ENCODE results near the gene MMD.

Gene MMD

GRCh38 chr17:55458978-55459377 lies 37.3 kb upstream of the MMD start:
- intact Hi-C loops (cut with DNase I; ENCODE audit: low total_unique reads): no loop called here

GRCh38 chr17:55458287-55458900 lies 36.8 kb upstream of the MMD start:
- Histone ChIP-seq H3K36me3 (no peaks in the 10 kb centered on the region), H3K27me3 (peaks cover 0 to 2% of the 10 kb centered on the region in 2 donors), H3K27ac (no peak overlapping the region), H3K9me3 (no peaks in the 10 kb centered on the region), H3K4me1 (no peaks in the 10 kb centered on the region), H3K4me3 (no peak overlapping the region)
- intact Hi-C loops (cut with DNase I; ENCODE audit: low total_unique reads): no loop called here
- TF ChIP-seq CTCF (IDR thresholded peaks at IDR 0.05): no peak
- DNase-seq: no peak

More at GRCh38 chr17:55458978-55459377, 37.3 kb upstream of the MMD start:
- no peak overlapping the region for H3K27ac ChIP-seq
- no peak overlapping the region for H3K4me3 ChIP-seq
- H3K27me3 ChIP-seq: peaks cover 0 to 2% of the 10 kb centered on the region in 2 donors
- no peak for DNase-seq
- H3K9me3 ChIP-seq: no peaks in the 10 kb centered on the region
- H3K36me3 ChIP-seq: no peaks in the 10 kb centered on the region
- no peaks in the 10 kb centered on the region for H3K4me1 ChIP-seq
- TF ChIP-seq CTCF (IDR thresholded peaks at IDR 0.05): no peak

GRCh38 chr17:55456307-55457240 lies 34.9 kb upstream of the MMD start:
- Histone ChIP-seq H3K4me3 (no peak overlapping the region), H3K36me3 (no peaks in the 10 kb centered on the region), H3K27ac (no peak overlapping the region), H3K27me3 (peaks cover 0 to 2% of the 10 kb centered on the region in 2 donors), H3K4me1 (no peaks in the 10 kb centered on the region), H3K9me3 (no peaks in the 10 kb centered on the region)
- TF ChIP-seq CTCF (IDR thresholded peaks at IDR 0.05): no peak
- no peak for DNase-seq
- intact Hi-C loops (cut with DNase I; ENCODE audit: low total_unique reads): no loop called here

- Histone ChIP-seq H3K4me3 (no peak overlapping the region), H3K4me1 (no peaks in the 10 kb centered on the region), H3K36me3 (no peaks in the 10 kb centered on the region), H3K27ac (no peak overlapping the region), H3K27me3 (peaks cover 0 to 2% of the 10 kb centered on the region in 2 donors), H3K9me3 (no peaks in the 10 kb centered on the region)
- intact Hi-C loops (cut with DNase I; ENCODE audit: low total_unique reads): no loop called here
- TF ChIP-seq CTCF (IDR thresholded peaks at IDR 0.05): no peak
- no peak for DNase-seq
These were observed 33.4 kb upstream of the MMD start for GRCh38 chr17:55454906-55455474.

- no peaks in the 10 kb centered on the region for H3K9me3 ChIP-seq
- no peak overlapping the region for H3K27ac ChIP-seq
- intact Hi-C loops (cut with DNase I; ENCODE audit: low total_unique reads): no loop called here
- H3K27me3 ChIP-seq: peaks cover 0 to 2% of the 10 kb centered on the region in 2 donors
- TF ChIP-seq CTCF (IDR thresholded peaks at IDR 0.05): no peak
- no peaks in the 10 kb centered on the region for H3K4me1 ChIP-seq
- no peaks in the 10 kb centered on the region for H3K36me3 ChIP-seq
- no peak overlapping the region for H3K4me3 ChIP-seq
- DNase-seq: peak in 1 of 2 donors; percentile 26
These were observed 32.4 kb upstream of the MMD start for GRCh38 chr17:55453839-55454557.

Measured in tibial artery (tissue), 4 donors.